ENCODE measurements around the gene LMX1A. TPM values are rescaled to one million over a fixed set of nuclear protein-coding genes. Genes with fewer than 3 reads are reported as not detected.

Gene LMX1A
- total RNA-seq, 2 donors from 2014 or later = not detected

- no peak for DNase-seq (ENCODE audit: low spot score)
- H3K4me3 Mint-ChIP-seq = no peak overlapping the region
- no peak for ATAC-seq
- no peak overlapping the region for H3K27ac Mint-ChIP-seq
- peaks cover 6% of the 10 kb centered on the region for H3K9me3 Mint-ChIP-seq
- peaks cover 6 to 26% of the 10 kb centered on the region in 2 donors for H3K27me3 Mint-ChIP-seq
- H3K4me1 Mint-ChIP-seq (ENCODE audit: low read depth in 2 of 2) = no peaks in the 10 kb centered on the region
- no peaks in the 10 kb centered on the region for H3K36me3 Mint-ChIP-seq
These were observed 203.3 kb downstream of the LMX1A start for GRCh38 chr1:165153182-165153581.

DNA sequence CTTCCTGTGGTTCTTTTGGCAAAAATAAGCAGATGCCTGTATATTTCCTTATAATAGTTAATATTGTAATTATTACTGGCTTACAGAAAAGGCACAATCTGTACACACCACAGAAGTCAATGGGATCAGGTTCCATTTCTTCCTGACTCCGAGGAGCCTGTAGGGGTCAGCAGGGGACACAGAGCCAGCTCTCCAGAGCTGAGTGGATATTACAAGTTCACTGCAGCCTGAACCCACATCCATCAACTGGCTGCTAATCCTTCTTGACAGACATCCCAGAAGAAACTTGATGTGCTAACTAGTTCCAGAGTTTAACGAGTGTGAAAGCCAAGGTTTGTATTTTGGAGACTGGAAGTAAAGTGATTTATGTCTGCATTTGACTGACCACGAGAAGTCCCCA is 203.8 kb downstream of the LMX1A start:
- Mint-ChIP-seq H3K4me1 (ENCODE audit: low read depth in 2 of 2) (no peaks in the 10 kb centered on the region), H3K36me3 (no peaks in the 10 kb centered on the region), H3K27me3 (peaks cover 4 to 22% of the 10 kb centered on the region in 2 donors), H3K27ac (no peak overlapping the region), H3K4me3 (no peak overlapping the region), H3K9me3 (peaks cover 3% of the 10 kb centered on the region)
- no peak for ATAC-seq
- DNase-seq (ENCODE audit: low spot score) = no peak

- Mint-ChIP-seq H3K27me3 (peaks cover 0 to 18% of the 10 kb centered on the region in 2 donors), H3K27ac (no peak overlapping the region), H3K36me3 (no peaks in the 10 kb centered on the region), H3K4me3 (no peak overlapping the region), H3K9me3 (no peaks in the 10 kb centered on the region), H3K4me1 (ENCODE audit: low read depth in 2 of 2) (no peaks in the 10 kb centered on the region)
- DNase-seq (ENCODE audit: low spot score) (no peak), ATAC-seq (no peak)
These were observed 204.4 kb downstream of the LMX1A start for GRCh38 chr1:165152109-165152508.

Other genes starting within 250 kb of the LMX1A start
- not detected for gene RXRG, start 88.4 kb upstream of the LMX1A start, total RNA-seq
- gene LRRC52, start 187.3 kb upstream of the LMX1A start, total RNA-seq = not detected